A549 (cell line): ENCODE results near the gene FUT7. TPM values are rescaled to one million over a fixed set of nuclear protein-coding genes. Genes with fewer than 3 reads are reported as not detected.

Experiments
- ATAC-seq, 2 experiments: fragments of 200-7000 bp in 1 of 2; fragments of >200 bp in 1 of 2; cut with Nextera tagmentation in 1 of 2; cut with Tn5 transposase in 1 of 2; 3 replicates each; pipeline versions ENCODE4 v1.8.0 to v1.9.1; 2018 to 2020; ENCODE audit warnings: mild to moderate bottlenecking in 1 of 2, moderate library complexity in 1 of 2
- CTCF ChIA-PET: fragments of 300-600 bp; sonication (Branson Sonifier 250); formaldehyde crosslinking; extraction: SDS; loops from one replicate; lab custom pipeline; 2021; ENCODE audit warnings: antibody characterized with exemption, inconsistent platforms; lab: Yijun Ruan, JAX
- POLR2A ChIA-PET: fragments of 350-600 bp; formaldehyde crosslinking; extraction: SDS; loops from one replicate; lab custom pipeline; 2021; ENCODE audit warnings: antibody characterized with exemption, inconsistent platforms; lab: Yijun Ruan, JAX
- DNase-seq, 2 experiments: peaks; one replicate each; pipeline versions ENCODE4 v3.0.0 to v3.0.0-alpha.2; 2011 to 2016; ENCODE audit warnings: low read depth in 1 of 2, low spot score in 1 of 2
- FAIRE-seq: peaks from 2 replicates; lab custom pipeline; 2011; peaks lifted over from hg19 to GRCh38; lab: Jason Lieb, UNC
- H3K27ac ChIP-seq, 2 experiments: fragments of >200 bp; sonication (Bioruptor Twin); formaldehyde crosslinking; 3 replicates each; pipeline ENCODE4 v1.5.1; 2016 to 2017
- H3K4me1 ChIP-seq: fragments of >200 bp; sonication (Bioruptor Twin); formaldehyde crosslinking; 3 replicates; pipeline ENCODE4 v1.6.1; 2016
- H3K4me2 ChIP-seq: fragments of >200 bp; sonication (Bioruptor Twin); formaldehyde crosslinking; 3 replicates; pipeline ENCODE4 v1.6.1; 2016
- H3K4me3 ChIP-seq: fragments of >200 bp; sonication (Bioruptor Twin); formaldehyde crosslinking; 3 replicates; pipeline ENCODE4 v1.5.1; 2016
- H3K9me3 ChIP-seq: fragments of >200 bp; sonication (Bioruptor Twin); formaldehyde crosslinking; 3 replicates; pipeline ENCODE4 v1.6.1; 2016
- CBX2 ChIP-seq: fragments of 200-600 bp; sonication (generic); IDR thresholded peaks from 2 replicates; pipeline ENCODE4 v1.6.1; 2016; ENCODE audit warnings: low read depth, mild to moderate bottlenecking, borderline replicate concordance
- CHD2 ChIP-seq: fragments of 150-350 bp; IDR thresholded peaks from 2 replicates; pipeline ENCODE4 v1.6.1; 2014; ENCODE audit warnings: low read length; ENCODE audit not compliant: partially characterized antibody
- EHMT2 ChIP-seq: fragments of 200-600 bp; sonication (generic); IDR thresholded peaks from 2 replicates; pipeline ENCODE4 v1.6.1; 2016; ENCODE audit warnings: antibody characterized with exemption, low read depth, mild to moderate bottlenecking, moderate library complexity
- EP300 ChIP-seq, 2 experiments: fragments of >200 bp; sonication (Bioruptor Twin); formaldehyde crosslinking; IDR thresholded peaks; 2 replicates in 1 of 2; 3 replicates in 1 of 2; pipeline ENCODE4 v1.6.1; 2016 to 2017
- ESRRA ChIP-seq: fragments of 150-350 bp; IDR thresholded peaks from 2 replicates; pipeline ENCODE4 v1.6.1; 2014; ENCODE audit warnings: mild to moderate bottlenecking, low read length, borderline replicate concordance
- FOSL2 ChIP-seq, 2 experiments: fragments of 450-650 bp in 1 of 2; fragments of >200 bp in 1 of 2; sonication (Bioruptor Twin) in 1 of 2; formaldehyde crosslinking; IDR thresholded peaks; 2 replicates each; pipeline versions ENCODE4 v1.5.0 to v1.6.1; 2016 to 2020; ENCODE audit warnings: mild to moderate bottlenecking in 1 of 2, moderate library complexity in 1 of 2
- HEYL ChIP-seq: fragments of 250-450 bp; sonication (Bioruptor Pico); IDR thresholded peaks from 2 replicates; pipeline ENCODE4 v1.8.0; 2021; ENCODE audit warnings: mild to moderate bottlenecking, moderate library complexity
- HOXB5 ChIP-seq: fragments of 250-450 bp; sonication (Bioruptor Pico); IDR thresholded peaks from 2 replicates; pipeline ENCODE4 v1.5.0; 2020; ENCODE audit warnings: mild to moderate bottlenecking, moderate library complexity
- KDM1A ChIP-seq: fragments of 200-600 bp; sonication (generic); IDR thresholded peaks from 2 replicates; pipeline ENCODE4 v1.6.1; 2016; ENCODE audit warnings: low read depth, mild to moderate bottlenecking
- MAFK ChIP-seq: fragments of 450-650 bp; IDR thresholded peaks from 2 replicates; pipeline ENCODE4 v1.6.1; 2014; ENCODE audit not compliant: partially characterized antibody
- MAX ChIP-seq: IDR thresholded peaks from 2 replicates; pipeline ENCODE4 v1.6.1; 2012
- NPAS2 ChIP-seq: fragments of 250-450 bp; sonication (Bioruptor Pico); IDR thresholded peaks from 2 replicates; pipeline ENCODE4 v1.8.0; 2022; ENCODE audit warnings: mild to moderate bottlenecking, moderate library complexity, borderline replicate concordance
- POLR2A ChIP-seq: IDR thresholded peaks from 2 replicates; pipeline ENCODE4 v1.6.1; 2012; ENCODE audit warnings: mild to moderate bottlenecking, low read length
- POLR2AphosphoS2 ChIP-seq: conservative IDR thresholded peaks from 2 replicates; pipeline ENCODE4 v1.6.1; 2012; ENCODE audit warnings: low read length, improper control_type of control experiment, inconsistent platforms
- RARB ChIP-seq: fragments of 250-450 bp; sonication (Bioruptor Pico); IDR thresholded peaks from 2 replicates; pipeline ENCODE4 v1.8.0; 2021; ENCODE audit warnings: mild to moderate bottlenecking, moderate library complexity
- RFX5 ChIP-seq: fragments of 450-650 bp; IDR thresholded peaks from 2 replicates; pipeline ENCODE4 v1.7.1; 2014; ENCODE audit warnings: antibody characterized with exemption, mild to moderate bottlenecking, moderate library complexity
- USF2 ChIP-seq: fragments of 450-650 bp; IDR thresholded peaks from 2 replicates; pipeline ENCODE4 v1.6.1; 2014; ENCODE audit warnings: antibody characterized with exemption
- WGBS: methylation state at CpG from one replicate; pipeline ENCODE4 v1.1.6; 2017; ENCODE audit errors: missing lambda C conversion rate; 5-methylcytosine and 5-hydroxymethylcytosine counted together
- polyA plus RNA-seq, 4 experiments: library from polyadenylated mRNA; depleted of rRNA in 3 of 4; stranded (reverse); fragments of >200 nt; fragmentation: RNase III in 1 of 4; extraction: RNeasy Plus Mini Kit Qiagen cat#74134 plus additional on column Dnase treatment in 1 of 4; gene quantifications; 2 replicates in 3 of 4; 3 replicates in 1 of 4; pipeline ENCODE4 v1.2.3, GENCODE V29; 2011 to 2017

FUT7 gene
- polyA plus RNA-seq, 2 of the 4 experiments (the other 2 are of a cell fraction), result not detected

GRCh38 chr9:137054932-137055384, 23.1 kb upstream of the FUT7 start (continued):
- no peak for TF ChIP-seq HEYL (CRISPR knock-in tag)
- TF ChIP-seq FOSL2 (IDR thresholded peaks at IDR 0.05), result no peak
- no peak for TF ChIP-seq FOSL2 (CRISPR knock-in tag; IDR thresholded peaks at IDR 0.05)
- TF ChIP-seq, all 56 proteins: peak for 0

GRCh38 chr9:137053944-137054931, 22.4 kb upstream of the FUT7 start, which contains the start of gene ENTPD2:
TSS of gene ENTPD2 (minus strand) at chr9:137054061. CDS start at chr9:137053997, 64 bp downstream.
- peak; percentile 8 to 10; a peak in 3 of 6 replicates for ATAC-seq
- Histone ChIP-seq H3K4me2 (peak within 1 kb of the TSS; percentile 99), H3K4me3 (peak within 1 kb of the TSS; percentile 59), H3K9me3 (no peaks in the 10 kb centered on the region), H3K4me1 (peaks cover 56% of the 10 kb centered on the region), H3K27ac (peak within 1 kb of the TSS; percentile 79 to 88)
- TF ChIP-seq MAFK (no peak), HOXB5 (CRISPR knock-in tag) (no peak), CBX2 (no peak), KDM1A (no peak), CHD2 (no peak)
- 86% methylated on average over 24 of the region's 90 CpGs for WGBS
- DNase-seq, result no peak
- ChIA-PET POLR2A (no interaction called here), CTCF (interaction anchor here (1.1 to 19.2 kb wide), 7 partner anchors 1 to 182 kb away, joined by 3 to 656 read pairs (median 14); partner anchors contain the start of genes ABCA2, ENTPD2, NPDC1 and SAPCD2)
- FAIRE-seq, result no peak

- Histone ChIP-seq H3K9me3 (no peaks in the 10 kb centered on the region), H3K27ac (peak overlapping the region; percentile 79 to 88), H3K4me3 (peak overlapping the region; percentile 59), H3K4me1 (peaks cover 53% of the 10 kb centered on the region), H3K4me2 (peak overlapping the region; percentile 99)
- FAIRE-seq (no peak), DNase-seq (no peak), ATAC-seq (0 out of 6 replicates have a peak, but pooled peaks of 1 of the 2 experiments have one; percentile 0)
- TF ChIP-seq USF2 (no peak), RFX5 (no peak), EHMT2 (no peak), MAX (no peak), POLR2A (no peak)
- WGBS, result 46% methylated on average over 16 of the region's 71 CpGs
- POLR2A ChIA-PET, result no interaction called here
- CTCF ChIA-PET, result interaction anchor here (0.8 to 15.7 kb wide), 8 partner anchors 11 to 211 kb away, joined by 3 to 656 read pairs (median 4); partner anchors contain the start of genes ABCA2 and SAPCD2
Observed at GRCh38 chr9:137052998-137053943, 21.4 kb upstream of the FUT7 start.

GRCh38 chr9:137052293-137052692, 20.4 kb upstream of the FUT7 start:
- ATAC-seq, result no peak
- no peak for DNase-seq
- H3K4me3 ChIP-seq, result no peak overlapping the region
- H3K4me1 ChIP-seq, result peaks cover 43% of the 10 kb centered on the region
- no peak overlapping the region for H3K27ac ChIP-seq
- ChIA-PET POLR2A (no interaction called here), CTCF (interaction anchor here (0.8 to 15.7 kb wide), 8 partner anchors 12 to 210 kb away, joined by 3 to 656 read pairs (median 4); partner anchors contain the start of genes ABCA2 and SAPCD2)
- H3K9me3 ChIP-seq, result no peaks in the 10 kb centered on the region
- whole genome bisulfite sequencing, result 80% methylated on average over 2 of the region's 8 CpGs
- H3K4me2 ChIP-seq, result no peak overlapping the region
- FAIRE-seq, result no peak
- TF ChIP-seq RARB (CRISPR knock-in tag), result no peak
- TF ChIP-seq NPAS2 (CRISPR knock-in tag), result no peak
- no peak for TF ChIP-seq POLR2AphosphoS2
- TF ChIP-seq HEYL (CRISPR knock-in tag), result no peak
- no peak for TF ChIP-seq ESRRA
- no peak for TF ChIP-seq EP300 (IDR thresholded peaks at IDR 0.05)
